Urinary bladder (tissue), 4 donors: ENCODE measurements around the gene GCGR. TPM values are rescaled to one million over a fixed set of nuclear protein-coding genes. Genes with fewer than 3 reads are reported as not detected.

Experiments used
- DNase-seq: peaks from one replicate; pipeline ENCODE4 v3.0.0-alpha.2; 2015; ENCODE audit errors: extremely low spot score
- H3K27ac ChIP-seq: one replicate; pipeline ENCODE4 v1.5.1; 2013; ENCODE audit warnings: low read depth, mild to moderate bottlenecking, moderate library complexity
- H3K36me3 ChIP-seq: one replicate; pipeline ENCODE4 v1.6.1; 2013; ENCODE audit warnings: mild to moderate bottlenecking, moderate library complexity; ENCODE audit not compliant: insufficient read depth
- H3K4me1 ChIP-seq: one replicate; pipeline ENCODE4 v1.6.1; 2013; ENCODE audit warnings: mild to moderate bottlenecking, moderate library complexity; ENCODE audit not compliant: insufficient read depth
- H3K4me3 ChIP-seq: one replicate; pipeline ENCODE4 v1.5.1; 2013; ENCODE audit warnings: low read depth, low read length
- WGBS: extraction: QIAGEN DNeasy Blood & Tissue Kit; methylation state at CpG from one replicate; pipeline ENCODE4 v1.1.7; 2013; 5-methylcytosine and 5-hydroxymethylcytosine counted together
- polyA plus RNA-seq: library from polyadenylated mRNA; stranded (reverse); fragments of 200-250 nt; gene quantifications from one replicate; pipeline ENCODE4 v1.2.3, GENCODE V29; 2013
- total RNA-seq: library from RNA; depleted of rRNA; stranded (reverse); fragments of >200 nt; gene quantifications from one replicate; pipeline ENCODE4 v1.2.3, GENCODE V29; 2014
- donor health status: healthy with polysubstance abuse.
- donor health status: healthy.

Gene GCGR
- not detected for total RNA-seq
- 0.16 TPM for polyA plus RNA-seq

- DNase-seq = no peak
- Histone ChIP-seq H3K4me3 (peak within 1 kb of the TSS; percentile 22), H3K4me1 (peaks cover 3% of the 10 kb centered on the region), H3K27ac (no peak within 1 kb of the TSS), H3K36me3 (no peaks in the 10 kb centered on the region)
- WGBS = 1% methylated on average over 110 of the region's 110 CpGs
Observed at GRCh38 chr17:81803728-81804558, at the start of gene GCGR. GCGR (plus strand) TSS chr17:81804150; CDS start chr17:81809019, 4,869 bp downstream.

GRCh38 chr17:81792675-81793615 is 11.0 kb upstream of the GCGR start:
- WGBS = 91% methylated on average over 8 of the region's 8 CpGs
- no peak for DNase-seq
- no peak overlapping the region for H3K27ac ChIP-seq

GRCh38 chr17:81794074-81794476 is 9.9 kb upstream of the GCGR start:
- H3K36me3 ChIP-seq = no peaks in the 10 kb centered on the region
- WGBS = 91% methylated on average over 3 of the region's 3 CpGs
- H3K4me3 ChIP-seq = no peak overlapping the region
- no peak overlapping the region for H3K27ac ChIP-seq
- H3K4me1 ChIP-seq = no peaks in the 10 kb centered on the region
- no peak for DNase-seq

More at GRCh38 chr17:81792675-81793615, 11.0 kb upstream of the GCGR start:
- H3K4me1 ChIP-seq = no peaks in the 10 kb centered on the region
- no peak overlapping the region for H3K4me3 ChIP-seq
- H3K36me3 ChIP-seq = no peaks in the 10 kb centered on the region

- WGBS = 33% methylated on average over 8 of the region's 8 CpGs
- Histone ChIP-seq H3K4me3 (no peak overlapping the region), H3K27ac (no peak overlapping the region), H3K4me1 (no peaks in the 10 kb centered on the region), H3K36me3 (no peaks in the 10 kb centered on the region)
- DNase-seq = no peak
Observed at GRCh38 chr17:81794509-81794908, 9.4 kb upstream of the GCGR start.

- WGBS = 87% methylated on average over 9 of the region's 9 CpGs
Observed at GRCh38 chr17:81801327-81801726, 2.6 kb upstream of the GCGR start.

GRCh38 chr17:81802048-81802758 is 1.7 kb upstream of the GCGR start:
- DNase-seq = no peak
- H3K36me3 ChIP-seq = no peaks in the 10 kb centered on the region
- H3K4me3 ChIP-seq = no peak overlapping the region
- no peak overlapping the region for H3K27ac ChIP-seq
- H3K4me1 ChIP-seq = peaks cover 3% of the 10 kb centered on the region
- WGBS = 82% methylated on average over 9 of the region's 9 CpGs

More at GRCh38 chr17:81801327-81801726, 2.6 kb upstream of the GCGR start:
- Histone ChIP-seq H3K4me3 (no peak overlapping the region), H3K36me3 (no peaks in the 10 kb centered on the region), H3K27ac (no peak overlapping the region), H3K4me1 (peaks cover 3% of the 10 kb centered on the region)
- DNase-seq = no peak

GRCh38 chr17:81802856-81803643 is 900 bp upstream of the GCGR start:
- H3K36me3 ChIP-seq = no peaks in the 10 kb centered on the region
- DNase-seq = no peak
- H3K4me1 ChIP-seq = peaks cover 3% of the 10 kb centered on the region
- no peak overlapping the region for H3K27ac ChIP-seq
- H3K4me3 ChIP-seq = peak overlapping the region; percentile 22
- WGBS = 27% methylated on average over 26 of the region's 26 CpGs

- 4% methylated on average over 65 of the region's 65 CpGs for WGBS
- Histone ChIP-seq H3K4me1 (peaks cover 3% of the 10 kb centered on the region), H3K27ac (no peak overlapping the region), H3K36me3 (no peaks in the 10 kb centered on the region), H3K4me3 (peak overlapping the region; percentile 8)
- DNase-seq = no peak
Observed at GRCh38 chr17:81804559-81805399, 829 bp downstream of the GCGR start.

GRCh38 chr17:81805707-81806460 is 1.9 kb downstream of the GCGR start:
- Histone ChIP-seq H3K4me3 (no peak overlapping the region), H3K27ac (no peak overlapping the region), H3K4me1 (peaks cover 3% of the 10 kb centered on the region), H3K36me3 (no peaks in the 10 kb centered on the region)
- WGBS = 66% methylated on average over 18 of the region's 18 CpGs
- DNase-seq = no peak

GRCh38 chr17:81806461-81807209 is 2.7 kb downstream of the GCGR start:
- 21% methylated on average over 23 of the region's 23 CpGs for WGBS
- Histone ChIP-seq H3K4me3 (no peak overlapping the region), H3K4me1 (peaks cover 3% of the 10 kb centered on the region), H3K36me3 (no peaks in the 10 kb centered on the region), H3K27ac (no peak overlapping the region)
- no peak for DNase-seq

GRCh38 chr17:81807210-81807719 is 3.3 kb downstream of the GCGR start:
- no peak for DNase-seq
- Histone ChIP-seq H3K4me3 (no peak overlapping the region), H3K36me3 (no peaks in the 10 kb centered on the region), H3K27ac (no peak overlapping the region), H3K4me1 (peaks cover 3% of the 10 kb centered on the region)
- 56% methylated on average over 18 of the region's 18 CpGs for WGBS
